Mesothelial cell of epicardium (in vitro differentiated cells): Measurements from ENCODE around the gene FLT3LG. TPM values are rescaled to one million over a fixed set of nuclear protein-coding genes. Genes with fewer than 3 reads are reported as not detected.

Source experiments
- DNase-seq, 2 experiments: peaks; one replicate each; pipeline ENCODE4 v3.0.0; 2021; ENCODE audit warnings: low spot score in 2 of 2; ENCODE audit not compliant: unreplicated experiment in 2 of 2
- H3K27ac Mint-ChIP-seq: 2 replicates; pipeline ENCODE4 v1.8.0; 2021; ENCODE audit warnings: mixed read lengths
- H3K27me3 Mint-ChIP-seq: 2 replicates; pipeline ENCODE4 v1.8.0; 2021; ENCODE audit warnings: low read depth, mixed read lengths
- H3K36me3 Mint-ChIP-seq: 2 replicates; pipeline ENCODE4 v1.8.0; 2021; ENCODE audit warnings: mixed read lengths
- H3K4me1 Mint-ChIP-seq: 2 replicates; pipeline ENCODE4 v1.8.0; 2021; ENCODE audit warnings: mixed read lengths
- H3K4me3 Mint-ChIP-seq: 2 replicates; pipeline ENCODE4 v1.8.0; 2021; ENCODE audit warnings: mild to moderate bottlenecking, moderate library complexity, mixed read lengths
- H3K9me3 Mint-ChIP-seq: 2 replicates; pipeline ENCODE4 v1.8.0; 2021; ENCODE audit warnings: mixed read lengths
- total RNA-seq: library from RNA; stranded (reverse); gene quantifications from 3 replicates; pipeline ENCODE4 v1.2.1, GENCODE V29; 2021
- TF ChIP-seq, protein P1 (sequence below): fragments of 200-600 bp; sonication (generic); IDR thresholded peaks from one replicate; pipeline ENCODE4 v1.5.0; 2021; ENCODE audit warnings: antibody characterized with exemption; ENCODE audit not compliant: unreplicated experiment

FLT3LG gene
- total RNA-seq, 1 donor from 2014 or later = 2.4 TPM

- Mint-ChIP-seq H3K4me1 (peaks cover 20% of the 10 kb centered on the region), H3K27ac (no peak overlapping the region), H3K4me3 (no peak overlapping the region), H3K36me3 (no peaks in the 10 kb centered on the region), H3K9me3 (no peaks in the 10 kb centered on the region), H3K27me3 (peaks cover 97% of the 10 kb centered on the region)
- no peak for DNase-seq
- TF ChIP-seq, protein P1, sequence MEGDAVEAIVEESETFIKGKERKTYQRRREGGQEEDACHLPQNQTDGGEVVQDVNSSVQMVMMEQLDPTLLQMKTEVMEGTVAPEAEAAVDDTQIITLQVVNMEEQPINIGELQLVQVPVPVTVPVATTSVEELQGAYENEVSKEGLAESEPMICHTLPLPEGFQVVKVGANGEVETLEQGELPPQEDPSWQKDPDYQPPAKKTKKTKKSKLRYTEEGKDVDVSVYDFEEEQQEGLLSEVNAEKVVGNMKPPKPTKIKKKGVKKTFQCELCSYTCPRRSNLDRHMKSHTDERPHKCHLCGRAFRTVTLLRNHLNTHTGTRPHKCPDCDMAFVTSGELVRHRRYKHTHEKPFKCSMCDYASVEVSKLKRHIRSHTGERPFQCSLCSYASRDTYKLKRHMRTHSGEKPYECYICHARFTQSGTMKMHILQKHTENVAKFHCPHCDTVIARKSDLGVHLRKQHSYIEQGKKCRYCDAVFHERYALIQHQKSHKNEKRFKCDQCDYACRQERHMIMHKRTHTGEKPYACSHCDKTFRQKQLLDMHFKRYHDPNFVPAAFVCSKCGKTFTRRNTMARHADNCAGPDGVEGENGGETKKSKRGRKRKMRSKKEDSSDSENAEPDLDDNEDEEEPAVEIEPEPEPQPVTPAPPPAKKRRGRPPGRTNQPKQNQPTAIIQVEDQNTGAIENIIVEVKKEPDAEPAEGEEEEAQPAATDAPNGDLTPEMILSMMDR = no peak
These were observed 35.8 kb upstream of the FLT3LG start for GRCh38 chr19:49438261-49438660.

- H3K4me3 Mint-ChIP-seq = no peak overlapping the region
- no peak for DNase-seq
- H3K4me1 Mint-ChIP-seq = peaks cover 20% of the 10 kb centered on the region
These were observed 34.2 kb upstream of the FLT3LG start for GRCh38 chr19:49439836-49440235.

DNA sequence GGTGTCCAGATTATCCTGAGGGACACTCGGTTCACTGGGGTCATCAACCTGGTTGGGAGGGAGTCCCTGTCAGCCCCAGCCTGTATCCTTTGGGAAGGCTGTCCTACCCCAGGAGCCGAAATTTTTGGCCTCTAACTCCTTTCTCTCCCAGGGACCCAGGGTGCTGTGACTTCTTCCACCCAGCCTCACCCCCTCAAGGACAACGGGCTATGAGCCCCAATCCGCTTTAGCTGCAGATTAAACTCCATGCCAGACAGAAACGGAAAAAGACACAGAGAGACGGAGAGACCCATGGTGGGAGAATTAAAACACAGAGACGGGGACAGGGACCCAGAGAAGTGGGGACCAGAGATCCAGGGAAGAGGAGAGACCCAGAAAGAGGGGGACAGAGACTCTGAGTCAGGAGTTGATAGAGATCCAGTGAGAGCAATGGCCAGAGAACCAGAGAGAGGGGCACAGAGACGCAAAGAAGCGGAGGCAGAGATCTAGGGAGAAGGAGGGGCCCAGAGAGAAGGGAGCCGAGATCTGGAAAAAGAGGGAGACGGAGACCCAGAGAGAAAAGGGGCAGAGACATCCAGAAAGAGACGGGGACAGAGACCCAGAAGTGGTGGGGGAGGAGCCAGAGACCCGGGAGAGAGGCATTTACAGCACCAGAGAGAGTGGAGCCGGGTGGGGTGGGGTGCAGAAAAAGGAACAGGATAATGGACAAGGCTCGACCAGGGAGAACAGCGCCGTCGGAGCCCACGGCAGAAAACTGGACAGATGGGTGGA, 33.4 kb upstream of the FLT3LG start:
- no peak overlapping the region for H3K27ac Mint-ChIP-seq
- TF ChIP-seq, protein P1 = no peak

More at GRCh38 chr19:49439836-49440235, 34.2 kb upstream of the FLT3LG start:
- Mint-ChIP-seq H3K36me3 (no peaks in the 10 kb centered on the region), H3K27ac (no peak overlapping the region), H3K27me3 (peaks cover 84% of the 10 kb centered on the region), H3K9me3 (no peaks in the 10 kb centered on the region)
- TF ChIP-seq, protein P1 = no peak

DNA sequence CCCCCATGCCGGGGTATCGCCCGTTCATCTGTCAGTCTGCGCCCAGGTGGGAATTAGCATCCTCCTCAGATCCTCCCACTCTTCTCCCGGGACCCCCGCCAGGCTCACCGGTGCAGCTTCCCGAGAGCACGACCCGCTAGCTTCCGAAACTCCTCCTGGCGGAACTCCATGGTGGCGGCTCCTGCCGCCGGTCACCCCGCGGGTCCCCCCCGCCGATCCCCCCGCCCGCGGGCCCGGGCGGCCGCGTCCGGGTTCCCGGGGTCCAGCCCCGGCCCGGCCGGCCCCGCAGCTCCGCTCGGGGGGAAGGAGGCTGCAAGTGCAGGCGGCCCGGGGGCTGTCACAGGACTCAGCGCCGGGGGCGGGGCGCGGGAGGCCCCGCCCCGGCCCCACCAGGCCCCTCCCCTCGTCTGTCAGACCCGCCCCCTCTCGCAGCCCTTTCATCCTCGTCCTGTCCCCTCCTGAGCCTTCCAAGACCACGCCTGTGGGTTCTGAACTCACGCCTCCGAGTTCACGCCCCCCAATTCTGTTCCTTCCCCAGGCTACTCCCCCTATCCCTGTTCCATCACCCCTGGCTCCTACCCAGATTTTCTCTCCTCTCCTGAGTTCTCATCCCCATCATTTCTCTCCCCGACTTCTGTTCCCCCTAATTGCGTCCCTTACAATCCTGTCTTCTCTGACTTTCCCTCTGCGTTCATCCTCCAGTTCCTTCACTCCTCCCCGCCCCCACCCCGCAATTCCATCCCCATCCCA, 32.6 kb upstream of the FLT3LG start, which contains the start of gene SLC17A7:
Gene SLC17A7, minus strand, starts transcription at position 318 of the 750 bp plus-strand sequence. Its CDS starts 148 bp downstream, at position 170.
- no peak for DNase-seq
- Mint-ChIP-seq H3K27ac (no peak within 1 kb of the TSS), H3K36me3 (no peaks in the 10 kb centered on the region), H3K4me1 (peaks cover 20% of the 10 kb centered on the region), H3K27me3 (peaks cover 68% of the 10 kb centered on the region), H3K9me3 (no peaks in the 10 kb centered on the region), H3K4me3 (peak within 1 kb of the TSS; percentile 75)
- TF ChIP-seq, protein P1 = no peak

More for the DNA sequence above, 33.4 kb upstream of the FLT3LG start:
- Mint-ChIP-seq H3K9me3 (no peaks in the 10 kb centered on the region), H3K4me3 (peak overlapping the region; percentile 44), H3K4me1 (peaks cover 20% of the 10 kb centered on the region), H3K27me3 (peaks cover 76% of the 10 kb centered on the region), H3K36me3 (no peaks in the 10 kb centered on the region)
- no peak for DNase-seq

- no peak overlapping the region for H3K27ac Mint-ChIP-seq
- TF ChIP-seq, protein P1 = no peak
- peak overlapping the region; percentile 75 for H3K4me3 Mint-ChIP-seq
- peaks cover 18% of the 10 kb centered on the region for H3K4me1 Mint-ChIP-seq
- DNase-seq = no peak
- H3K36me3 Mint-ChIP-seq = peaks cover 4% of the 10 kb centered on the region
- no peaks in the 10 kb centered on the region for H3K9me3 Mint-ChIP-seq
- peaks cover 63% of the 10 kb centered on the region for H3K27me3 Mint-ChIP-seq
These were observed 32.1 kb upstream of the FLT3LG start for GRCh38 chr19:49441960-49442350.
